Measurements from ENCODE around the gene STK39. TPM values are rescaled to one million over a fixed set of nuclear protein-coding genes. Genes with fewer than 3 reads are reported as not detected.

The STK39 gene
- total RNA-seq, 6 experiments from 2014 or later, result 0.29 to 1.2 (median 0.60) TPM

DNA sequence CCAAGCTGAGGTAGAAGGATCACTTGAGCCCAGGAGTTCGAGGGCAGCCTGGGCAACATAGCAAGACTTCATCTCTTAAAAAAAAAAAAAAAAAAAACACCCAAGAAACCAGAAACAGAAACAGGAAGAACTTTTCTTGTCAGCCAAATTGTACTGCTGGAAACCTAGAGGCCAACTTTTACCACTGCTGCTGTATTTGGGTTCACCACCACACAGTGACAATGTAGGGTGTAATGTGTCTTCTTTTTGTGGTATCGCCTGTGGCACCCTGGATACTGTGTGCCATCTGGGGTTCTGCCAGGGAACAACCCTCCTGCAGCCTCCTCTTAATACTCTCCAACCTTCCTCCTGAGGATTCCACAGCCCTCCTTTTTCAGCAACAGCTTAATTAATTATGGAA lies 72.6 kb downstream of the STK39 start:
- Histone ChIP-seq H3K4me1 (no peaks in the 10 kb centered on the region), H3K27ac (no peak overlapping the region), H3K9me3 (no peaks in the 10 kb centered on the region), H3K36me3 (no peaks in the 10 kb centered on the region), H3K4me3 (no peak overlapping the region), H3K27me3 (no peaks in the 10 kb centered on the region)
- 60% methylated on average over 2 of the region's 2 CpGs for WGBS (ENCODE audit: insufficient coverage, low coverage, low lambda C conversion rate, missing lambda C conversion rate)
- DNase-seq (no peak), ATAC-seq (peak in 2 of 4 donors; percentile 22 to 36)
- TF ChIP-seq POLR2A (IDR thresholded peaks at IDR 0.05), result no peak
- TF ChIP-seq, protein P1, sequence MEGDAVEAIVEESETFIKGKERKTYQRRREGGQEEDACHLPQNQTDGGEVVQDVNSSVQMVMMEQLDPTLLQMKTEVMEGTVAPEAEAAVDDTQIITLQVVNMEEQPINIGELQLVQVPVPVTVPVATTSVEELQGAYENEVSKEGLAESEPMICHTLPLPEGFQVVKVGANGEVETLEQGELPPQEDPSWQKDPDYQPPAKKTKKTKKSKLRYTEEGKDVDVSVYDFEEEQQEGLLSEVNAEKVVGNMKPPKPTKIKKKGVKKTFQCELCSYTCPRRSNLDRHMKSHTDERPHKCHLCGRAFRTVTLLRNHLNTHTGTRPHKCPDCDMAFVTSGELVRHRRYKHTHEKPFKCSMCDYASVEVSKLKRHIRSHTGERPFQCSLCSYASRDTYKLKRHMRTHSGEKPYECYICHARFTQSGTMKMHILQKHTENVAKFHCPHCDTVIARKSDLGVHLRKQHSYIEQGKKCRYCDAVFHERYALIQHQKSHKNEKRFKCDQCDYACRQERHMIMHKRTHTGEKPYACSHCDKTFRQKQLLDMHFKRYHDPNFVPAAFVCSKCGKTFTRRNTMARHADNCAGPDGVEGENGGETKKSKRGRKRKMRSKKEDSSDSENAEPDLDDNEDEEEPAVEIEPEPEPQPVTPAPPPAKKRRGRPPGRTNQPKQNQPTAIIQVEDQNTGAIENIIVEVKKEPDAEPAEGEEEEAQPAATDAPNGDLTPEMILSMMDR (IDR thresholded peaks at IDR 0.05), result no peak
- intact Hi-C loops (cut with DNase I), result no loop called here

DNA sequence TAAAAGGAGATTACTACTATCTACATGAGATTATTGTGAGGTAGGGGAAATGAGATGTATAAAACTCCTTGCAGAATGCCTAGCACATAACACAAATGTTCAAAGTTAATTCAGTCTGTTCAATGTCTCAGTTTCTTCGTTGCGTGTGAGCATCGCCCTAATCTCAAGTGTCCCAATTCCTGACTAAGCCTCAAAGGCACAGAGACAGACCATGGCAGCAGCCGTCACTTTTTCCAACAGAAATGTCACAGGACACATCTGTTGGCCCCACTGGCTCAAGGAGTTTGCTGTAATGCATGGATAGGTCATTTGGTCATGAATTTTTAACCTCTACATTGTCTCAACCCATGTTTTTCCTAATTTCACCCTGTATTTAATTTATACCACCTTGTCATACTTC lies 75.3 kb downstream of the STK39 start:
- Histone ChIP-seq H3K4me1 (no peaks in the 10 kb centered on the region), H3K36me3 (no peaks in the 10 kb centered on the region), H3K27ac (no peak overlapping the region), H3K4me3 (no peak overlapping the region), H3K9me3 (no peaks in the 10 kb centered on the region), H3K27me3 (no peaks in the 10 kb centered on the region)
- no peak for ATAC-seq
- 91% methylated on average over 4 of the region's 4 CpGs for WGBS (ENCODE audit: insufficient coverage, low coverage, low lambda C conversion rate, missing lambda C conversion rate)
- TF ChIP-seq, protein P1 (IDR thresholded peaks at IDR 0.05), result no peak
- no peak for TF ChIP-seq POLR2A (IDR thresholded peaks at IDR 0.05)
- intact Hi-C loops (cut with DNase I), result no loop called here
- DNase-seq, result no peak

DNA sequence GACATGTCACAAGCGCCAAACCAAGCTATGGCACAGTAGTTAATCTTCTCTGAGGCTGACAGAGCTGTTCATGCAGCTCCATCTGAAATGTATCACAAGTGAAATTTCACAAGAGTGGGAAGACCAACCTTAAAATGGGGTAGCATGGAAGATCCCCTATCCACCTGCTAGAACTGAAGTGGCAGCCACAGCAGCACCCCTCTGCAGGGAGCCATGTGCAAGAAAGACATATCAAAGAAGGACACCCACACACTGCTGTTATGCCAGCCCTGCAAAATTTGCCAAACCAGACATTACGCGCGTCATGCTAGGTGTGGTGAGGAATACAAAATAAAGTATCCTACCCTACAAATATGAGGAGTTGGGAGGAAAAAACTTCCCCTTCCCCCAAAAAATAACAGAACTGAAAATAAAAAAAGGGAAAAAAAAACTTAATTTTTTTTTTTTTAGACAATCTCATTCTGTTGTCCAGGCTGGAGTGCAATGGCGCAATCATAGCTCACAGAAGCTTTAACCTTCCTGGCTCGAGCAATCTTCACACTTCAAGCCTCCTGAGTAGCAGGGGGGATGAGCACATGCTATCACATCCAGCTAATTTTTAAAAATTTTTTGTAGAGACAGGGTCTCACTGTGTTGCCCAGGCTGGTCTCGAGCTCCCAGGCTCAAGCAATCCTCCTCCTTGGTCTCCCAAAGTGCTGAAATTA lies 76.2 kb downstream of the STK39 start:
- WGBS (ENCODE audit: insufficient coverage, low coverage, low lambda C conversion rate, missing lambda C conversion rate), result 59% methylated on average over 6 of the region's 7 CpGs
- Histone ChIP-seq H3K27ac (no peak overlapping the region), H3K9me3 (no peaks in the 10 kb centered on the region), H3K36me3 (no peaks in the 10 kb centered on the region), H3K4me1 (no peaks in the 10 kb centered on the region), H3K27me3 (no peaks in the 10 kb centered on the region), H3K4me3 (no peak overlapping the region)
- ATAC-seq, result no peak
- intact Hi-C loops (cut with DNase I), result no loop called here
- DNase-seq, result no peak
- TF ChIP-seq, protein P1 (IDR thresholded peaks at IDR 0.05), result no peak
- TF ChIP-seq POLR2A (IDR thresholded peaks at IDR 0.05), result no peak

DNA sequence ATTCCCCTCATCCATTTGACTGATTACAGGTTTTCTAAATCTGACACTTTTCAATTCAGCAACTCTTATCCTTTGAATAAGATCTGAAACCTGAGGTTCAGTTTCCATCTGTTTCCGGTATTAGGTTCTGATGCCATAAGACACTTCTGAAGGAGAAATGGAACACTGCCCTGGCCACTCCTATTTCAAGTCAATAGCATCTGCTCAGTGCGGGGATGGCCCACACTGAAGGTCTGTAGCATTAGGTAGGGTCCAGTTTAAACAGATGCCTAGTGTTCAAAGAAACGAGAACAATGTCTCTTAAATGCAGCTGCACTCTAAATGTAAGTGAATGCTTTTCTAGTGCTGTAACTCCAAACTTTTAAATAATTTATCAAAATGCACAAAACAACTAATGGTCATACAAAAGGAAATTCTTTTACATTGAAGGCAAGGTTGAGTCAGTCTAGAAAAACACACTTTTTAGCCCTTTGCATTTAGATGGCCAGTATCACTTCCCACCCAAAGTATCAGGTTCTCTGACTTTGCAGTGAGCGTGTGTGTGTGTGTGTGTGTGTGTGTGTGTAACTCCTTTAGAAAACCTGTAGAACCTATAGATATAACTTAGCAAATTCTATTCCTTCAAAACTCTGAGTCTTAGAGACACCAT lies 78.2 kb downstream of the STK39 start:
- no peak overlapping the region for H3K27ac ChIP-seq
- H3K4me1 ChIP-seq, result no peaks in the 10 kb centered on the region
- DNase-seq (no peak), ATAC-seq (no peak)
- no peaks in the 10 kb centered on the region for H3K9me3 ChIP-seq
- intact Hi-C loops (cut with DNase I), result no loop called here
- no peak for TF ChIP-seq POLR2A (IDR thresholded peaks at IDR 0.05)
- TF ChIP-seq, protein P1 (IDR thresholded peaks at IDR 0.05), result no peak
- H3K36me3 ChIP-seq, result no peaks in the 10 kb centered on the region
- WGBS (ENCODE audit: insufficient coverage, low coverage, low lambda C conversion rate, missing lambda C conversion rate), result 55% methylated on average over 4 of the region's 4 CpGs
- H3K27me3 ChIP-seq, result no peaks in the 10 kb centered on the region
- H3K4me3 ChIP-seq, result no peak overlapping the region

All from right lobe of liver (tissue), 6 donors.